ENCODE results near the gene LEAP2. TPM values are rescaled to one million over a fixed set of nuclear protein-coding genes. Genes with fewer than 3 reads are reported as not detected.

Gene LEAP2
- polyA plus RNA-seq, 1 donor from 2014 or later: 1.6 TPM

DNA sequence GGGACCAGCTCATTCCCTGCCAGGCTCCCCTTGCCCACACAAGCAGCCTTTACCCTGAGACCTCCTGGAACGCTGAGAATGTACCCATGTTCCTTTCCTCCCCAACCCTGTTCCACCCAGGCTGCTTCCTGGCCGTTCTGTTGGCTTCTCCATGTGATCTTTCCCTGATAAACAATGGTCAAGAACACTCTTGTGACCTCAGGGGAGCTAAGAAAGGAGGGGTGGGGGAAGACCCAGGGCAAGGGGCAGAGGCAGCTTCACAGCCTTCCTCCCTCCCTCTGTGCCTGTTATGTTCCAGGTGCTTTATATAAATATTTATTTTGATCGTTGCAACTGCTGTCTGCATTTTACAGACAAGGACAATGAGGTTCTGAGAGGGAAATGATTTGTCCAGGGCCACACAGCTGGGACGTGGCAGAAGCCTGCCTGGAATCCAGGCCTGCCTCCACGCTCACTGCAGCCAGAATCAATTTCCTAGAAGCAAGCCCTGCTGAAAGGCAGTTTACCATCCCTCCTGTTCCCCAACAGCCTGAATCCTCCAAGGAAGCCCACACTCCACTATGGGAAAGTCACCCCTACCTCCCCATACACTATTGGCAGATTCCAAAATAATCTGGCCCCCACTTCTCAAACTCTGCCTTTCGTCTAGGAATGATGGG is 46.9 kb upstream of the LEAP2 start:
- Histone ChIP-seq H3K9ac (ENCODE audit: low read length) (no peak overlapping the region), H3F3A (ENCODE audit: insufficient read depth, low read length, poor library complexity, severe bottlenecking) (no peaks in the 10 kb centered on the region), H3K36me3 (ENCODE audit: insufficient read depth, low read length) (no peaks in the 10 kb centered on the region), H4K20me1 (ENCODE audit: insufficient read depth) (no peaks in the 10 kb centered on the region), H3K79me2 (replicated peaks; ENCODE audit: insufficient read depth, low read length) (no peaks in the 10 kb centered on the region), H3K9me2 (ENCODE audit: insufficient read depth, low read length) (no peaks in the 10 kb centered on the region), H3K4me2 (ENCODE audit: low read length) (no peak overlapping the region), H3K27me3 (ENCODE audit: insufficient read depth, low read depth, low read length) (peaks cover 85% of the 10 kb centered on the region), H3K9me3 (ENCODE audit: low read length) (no peaks in the 10 kb centered on the region), H2AFZ (ENCODE audit: low read depth, low read length) (no peak overlapping the region), H3K27ac (ENCODE audit: low read length) (no peak overlapping the region), H3K4me3 (ENCODE audit: low read length) (no peak overlapping the region)
- TF ChIP-seq RAD21 (conservative IDR thresholded peaks at IDR 0.05): no peak
- no peak for TF ChIP-seq EP300 (conservative IDR thresholded peaks at IDR 0.05; ENCODE audit: poor library complexity, severe bottlenecking)
- TF ChIP-seq SMC3 (conservative IDR thresholded peaks at IDR 0.05; ENCODE audit: poor library complexity): no peak
- no peak for TF ChIP-seq TAF1 (IDR thresholded peaks at IDR 0.05; ENCODE audit: low read depth)
- no peak for TF ChIP-seq EZH2 (IDR thresholded peaks at IDR 0.05; ENCODE audit: borderline replicate concordance, insufficient read depth, low read length, poor library complexity, severe bottlenecking)
- no peak for TF ChIP-seq MXI1 (conservative IDR thresholded peaks at IDR 0.05; ENCODE audit: poor library complexity, severe bottlenecking)
- TF ChIP-seq, protein P1, sequence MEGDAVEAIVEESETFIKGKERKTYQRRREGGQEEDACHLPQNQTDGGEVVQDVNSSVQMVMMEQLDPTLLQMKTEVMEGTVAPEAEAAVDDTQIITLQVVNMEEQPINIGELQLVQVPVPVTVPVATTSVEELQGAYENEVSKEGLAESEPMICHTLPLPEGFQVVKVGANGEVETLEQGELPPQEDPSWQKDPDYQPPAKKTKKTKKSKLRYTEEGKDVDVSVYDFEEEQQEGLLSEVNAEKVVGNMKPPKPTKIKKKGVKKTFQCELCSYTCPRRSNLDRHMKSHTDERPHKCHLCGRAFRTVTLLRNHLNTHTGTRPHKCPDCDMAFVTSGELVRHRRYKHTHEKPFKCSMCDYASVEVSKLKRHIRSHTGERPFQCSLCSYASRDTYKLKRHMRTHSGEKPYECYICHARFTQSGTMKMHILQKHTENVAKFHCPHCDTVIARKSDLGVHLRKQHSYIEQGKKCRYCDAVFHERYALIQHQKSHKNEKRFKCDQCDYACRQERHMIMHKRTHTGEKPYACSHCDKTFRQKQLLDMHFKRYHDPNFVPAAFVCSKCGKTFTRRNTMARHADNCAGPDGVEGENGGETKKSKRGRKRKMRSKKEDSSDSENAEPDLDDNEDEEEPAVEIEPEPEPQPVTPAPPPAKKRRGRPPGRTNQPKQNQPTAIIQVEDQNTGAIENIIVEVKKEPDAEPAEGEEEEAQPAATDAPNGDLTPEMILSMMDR (IDR thresholded peaks at IDR 0.05; ENCODE audit: poor library complexity, severe bottlenecking): no peak

DNA sequence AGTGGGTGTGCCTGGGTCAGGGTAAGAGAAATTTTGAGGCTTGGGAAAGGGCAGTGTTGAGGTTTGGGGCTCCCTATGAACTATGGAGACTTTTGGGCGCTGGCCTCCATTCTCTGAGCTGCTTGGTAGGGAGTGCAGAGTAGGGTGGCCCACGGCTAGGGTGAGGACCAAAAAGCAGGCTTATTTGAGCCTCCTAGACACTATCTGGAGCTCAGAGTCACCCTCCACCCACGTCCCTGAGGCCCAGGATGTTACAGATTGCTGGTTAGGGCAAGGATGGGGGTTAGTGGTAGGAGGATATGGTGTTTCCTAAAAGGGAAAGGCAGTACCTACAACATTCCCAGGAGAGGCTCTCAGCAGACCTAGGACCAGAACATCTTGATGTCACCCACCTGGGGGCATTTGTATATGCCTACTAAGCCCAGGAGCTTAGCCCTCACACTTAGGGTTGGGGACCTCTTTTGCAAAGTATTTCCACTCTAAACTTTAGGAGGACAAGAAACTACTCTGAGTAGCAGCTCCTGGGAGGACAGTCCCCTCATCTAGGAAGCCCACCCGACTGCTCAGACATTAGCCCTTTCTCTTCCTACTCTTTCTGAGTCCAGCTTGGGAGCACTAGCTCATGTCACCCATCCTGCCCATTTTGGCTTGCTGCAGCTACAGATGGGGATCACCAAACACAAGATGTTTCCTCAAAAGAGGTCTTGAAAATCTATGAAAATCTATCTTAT is 45.4 kb upstream of the LEAP2 start:
- Histone ChIP-seq H3K9me3 (ENCODE audit: low read length) (no peaks in the 10 kb centered on the region), H3K9ac (ENCODE audit: low read length) (no peak overlapping the region), H3F3A (ENCODE audit: insufficient read depth, low read length, poor library complexity, severe bottlenecking) (no peaks in the 10 kb centered on the region), H3K36me3 (ENCODE audit: insufficient read depth, low read length) (no peaks in the 10 kb centered on the region), H3K4me2 (ENCODE audit: low read length) (no peak overlapping the region), H3K79me2 (replicated peaks; ENCODE audit: insufficient read depth, low read length) (no peaks in the 10 kb centered on the region), H3K4me3 (ENCODE audit: low read length) (no peak overlapping the region), H3K27ac (ENCODE audit: low read length) (no peak overlapping the region), H4K20me1 (ENCODE audit: insufficient read depth) (no peaks in the 10 kb centered on the region), H2AFZ (ENCODE audit: low read depth, low read length) (no peak overlapping the region), H3K9me2 (ENCODE audit: insufficient read depth, low read length) (no peaks in the 10 kb centered on the region), H3K27me3 (ENCODE audit: insufficient read depth, low read depth, low read length) (peaks cover 83% of the 10 kb centered on the region)
- TF ChIP-seq TAF1 (IDR thresholded peaks at IDR 0.05; ENCODE audit: low read depth): no peak
- TF ChIP-seq POLR2AphosphoS5 (IDR thresholded peaks at IDR 0.05): no peak
- TF ChIP-seq EZH2 (IDR thresholded peaks at IDR 0.05; ENCODE audit: borderline replicate concordance, insufficient read depth, low read length, poor library complexity, severe bottlenecking): no peak
- TF ChIP-seq MXI1 (conservative IDR thresholded peaks at IDR 0.05; ENCODE audit: poor library complexity, severe bottlenecking): no peak
- TF ChIP-seq, protein P1 (IDR thresholded peaks at IDR 0.05; ENCODE audit: poor library complexity, severe bottlenecking): no peak
- TF ChIP-seq SMC3 (conservative IDR thresholded peaks at IDR 0.05; ENCODE audit: poor library complexity): no peak
- TF ChIP-seq, protein P2, sequence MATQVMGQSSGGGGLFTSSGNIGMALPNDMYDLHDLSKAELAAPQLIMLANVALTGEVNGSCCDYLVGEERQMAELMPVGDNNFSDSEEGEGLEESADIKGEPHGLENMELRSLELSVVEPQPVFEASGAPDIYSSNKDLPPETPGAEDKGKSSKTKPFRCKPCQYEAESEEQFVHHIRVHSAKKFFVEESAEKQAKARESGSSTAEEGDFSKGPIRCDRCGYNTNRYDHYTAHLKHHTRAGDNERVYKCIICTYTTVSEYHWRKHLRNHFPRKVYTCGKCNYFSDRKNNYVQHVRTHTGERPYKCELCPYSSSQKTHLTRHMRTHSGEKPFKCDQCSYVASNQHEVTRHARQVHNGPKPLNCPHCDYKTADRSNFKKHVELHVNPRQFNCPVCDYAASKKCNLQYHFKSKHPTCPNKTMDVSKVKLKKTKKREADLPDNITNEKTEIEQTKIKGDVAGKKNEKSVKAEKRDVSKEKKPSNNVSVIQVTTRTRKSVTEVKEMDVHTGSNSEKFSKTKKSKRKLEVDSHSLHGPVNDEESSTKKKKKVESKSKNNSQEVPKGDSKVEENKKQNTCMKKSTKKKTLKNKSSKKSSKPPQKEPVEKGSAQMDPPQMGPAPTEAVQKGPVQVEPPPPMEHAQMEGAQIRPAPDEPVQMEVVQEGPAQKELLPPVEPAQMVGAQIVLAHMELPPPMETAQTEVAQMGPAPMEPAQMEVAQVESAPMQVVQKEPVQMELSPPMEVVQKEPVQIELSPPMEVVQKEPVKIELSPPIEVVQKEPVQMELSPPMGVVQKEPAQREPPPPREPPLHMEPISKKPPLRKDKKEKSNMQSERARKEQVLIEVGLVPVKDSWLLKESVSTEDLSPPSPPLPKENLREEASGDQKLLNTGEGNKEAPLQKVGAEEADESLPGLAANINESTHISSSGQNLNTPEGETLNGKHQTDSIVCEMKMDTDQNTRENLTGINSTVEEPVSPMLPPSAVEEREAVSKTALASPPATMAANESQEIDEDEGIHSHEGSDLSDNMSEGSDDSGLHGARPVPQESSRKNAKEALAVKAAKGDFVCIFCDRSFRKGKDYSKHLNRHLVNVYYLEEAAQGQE (IDR thresholded peaks at IDR 0.05; ENCODE audit: borderline replicate concordance): no peak
- TF ChIP-seq RAD21 (conservative IDR thresholded peaks at IDR 0.05): no peak
- no peak for TF ChIP-seq EP300 (conservative IDR thresholded peaks at IDR 0.05; ENCODE audit: poor library complexity, severe bottlenecking)
